Measurements from ENCODE around the gene WDR82.

GRCh38 chr3:52243791-52244628 is 34.4 kb downstream of the WDR82 start:
- TF ChIP-seq POLR2A (IDR thresholded peaks at IDR 0.05) (peak in 1 of 4 donors; percentile 22), CTCF (IDR thresholded peaks at IDR 0.05) (no peak), EP300 (IDR thresholded peaks at IDR 0.05) (no peak), POLR2AphosphoS5 (IDR thresholded peaks at IDR 0.05) (no peak)

Measured in upper lobe of left lung (tissue), 4 donors.